Stomach (tissue), 9 donors: ENCODE results near the gene RPTOR. TPM values are rescaled to one million over a fixed set of nuclear protein-coding genes. Genes with fewer than 3 reads are reported as not detected.

Experiments
- DNase-seq, 2 donors: peaks; one replicate each; pipeline versions ENCODE4 v3.0.0 to v3.0.0-alpha.2; 2013 to 2019
- H3K27ac ChIP-seq, 5 donors: fragments of 200-600 bp in 4 of 5; sonication (generic) in 4 of 5; one replicate each; pipeline ENCODE4 v1.5.1; 2013 to 2019; ENCODE audit warnings: mild to moderate bottlenecking in 1 of 5, moderate library complexity in 1 of 5
- H3K27me3 ChIP-seq, 3 donors: fragments of 200-600 bp; sonication (generic); one replicate each; pipeline ENCODE4 v1.5.1; 2017 to 2019; ENCODE audit warnings: mixed run types in 1 of 3
- H3K36me3 ChIP-seq, 4 donors: fragments of 200-600 bp; sonication (generic); 1 replicate in 3 of 4; 2 replicates in 1 of 4; pipeline ENCODE4 v1.5.1; 2016 to 2019
- H3K4me1 ChIP-seq, 4 donors: fragments of 200-600 bp; sonication (generic); one replicate each; pipeline ENCODE4 v1.5.1; 2016 to 2019
- H3K4me3 ChIP-seq, 4 donors: fragments of 200-600 bp; sonication (generic) in 3 of 4; one replicate each; pipeline ENCODE4 v1.5.1; 2016 to 2019; ENCODE audit warnings: mild to moderate bottlenecking in 1 of 4
- H3K9me3 ChIP-seq, 4 donors: fragments of 200-600 bp; sonication (generic); one replicate each; pipeline ENCODE4 v1.5.1; 2016 to 2019
- CTCF ChIP-seq, 7 experiments: fragments of 450-650 bp in 4 of 7; fragments of 200-600 bp in 3 of 7; sonication (generic) in 3 of 7; IDR thresholded peaks; one replicate each; pipeline ENCODE4 v1.5.1; 2016 to 2019; ENCODE audit warnings: antibody characterized with exemption in 7 of 7, control low read depth in 2 of 7, mild to moderate bottlenecking in 1 of 7
- EP300 ChIP-seq: sonication (generic); formaldehyde crosslinking; IDR thresholded peaks from one replicate; pipeline ENCODE4 v1.6.1; 2017; ENCODE audit warnings: antibody characterized with exemption
- POLR2A ChIP-seq, 4 donors: fragments of 450-650 bp; IDR thresholded peaks; one replicate each; pipeline ENCODE4 v1.6.1; 2016; ENCODE audit warnings: antibody characterized with exemption in 4 of 4, control low read depth in 2 of 4, mild to moderate bottlenecking in 1 of 4, moderate library complexity in 1 of 4
- POLR2AphosphoS5 ChIP-seq, 3 donors: sonication (generic); formaldehyde crosslinking; IDR thresholded peaks; one replicate each; pipeline ENCODE4 v1.6.1; 2016; ENCODE audit warnings: antibody characterized with exemption in 3 of 3
- WGBS, 5 donors: extraction: QIAGEN DNeasy Blood & Tissue Kit in 3 of 5; methylation state at CpG; one replicate each; pipeline versions ENCODE4 v1.1.5 to v1.1.7; 2013 to 2018; 5-methylcytosine and 5-hydroxymethylcytosine counted together
- intact Hi-C: fragments of 100-400 bp; cut with DNase I; formaldehyde crosslinking; loops from one replicate; pipeline ENCODE4 v1.15.1; 2023; ENCODE audit warnings: low total_unique reads
- polyA plus RNA-seq, 3 donors: library from polyadenylated mRNA; stranded (reverse); fragments of 200-250 nt; gene quantifications; one replicate each; pipeline ENCODE4 v1.2.3, GENCODE V29; 2013
- total RNA-seq, 5 donors: library from RNA; depleted of rRNA; stranded (reverse); fragments of >200 nt; gene quantifications; one replicate each; pipeline versions ENCODE4 v1.1.0 to v1.2.3, GENCODE V29; 2014 to 2016
- donor health status: healthy with polysubstance abuse.
- donor health status: Bipolar disorder and iron deficiency.
- donor health status: healthy.

RPTOR gene
- total and polyA plus RNA-seq, 8 donors, result 3.8 to 103 (median 19.3) TPM

GRCh38 chr17:80720610-80721577 is 176.3 kb downstream of the RPTOR start:
- Histone ChIP-seq H3K36me3 (no peaks in the 10 kb centered on the region), H3K4me3 (no peak overlapping the region), H3K27me3 (no peaks in the 10 kb centered on the region), H3K27ac (peak overlapping the region in 2 of 5 donors; percentile 9 to 31), H3K9me3 (no peaks in the 10 kb centered on the region), H3K4me1 (peaks cover 0 to 19% (median 12%) of the 10 kb centered on the region in 4 donors)
- DNase-seq, result peak; percentile 37 to 38
- 59 to 68% (median 64%) methylated on average over 35 of the region's 35 CpGs for WGBS, 5 donors
- TF ChIP-seq POLR2A (IDR thresholded peaks at IDR 0.05) (no peak), EP300 (no peak), POLR2AphosphoS5 (IDR thresholded peaks at IDR 0.05) (peak in 2 of 3 donors; percentile 7 to 38), CTCF (IDR thresholded peaks at IDR 0.05) (no peak)
- intact Hi-C loops, result no loop called here

GRCh38 chr17:80722661-80723060 is 178.0 kb downstream of the RPTOR start:
- TF ChIP-seq EP300, result no peak
- TF ChIP-seq CTCF (IDR thresholded peaks at IDR 0.05), result no peak
- TF ChIP-seq POLR2A (IDR thresholded peaks at IDR 0.05), result no peak
- TF ChIP-seq POLR2AphosphoS5 (IDR thresholded peaks at IDR 0.05), result no peak
- H3K27me3 ChIP-seq, result no peaks in the 10 kb centered on the region
- no peak overlapping the region for H3K4me3 ChIP-seq
- WGBS, 5 donors, result 73 to 94% (median 89%) methylated on average over 3 of the region's 3 CpGs
- H3K4me1 ChIP-seq, result peaks cover 0 to 19% (median 12%) of the 10 kb centered on the region in 4 donors
- H3K36me3 ChIP-seq, result peaks cover 0 to 7% (median 2%) of the 10 kb centered on the region in 4 donors
- no peaks in the 10 kb centered on the region for H3K9me3 ChIP-seq
- no peak for DNase-seq
- no peak overlapping the region for H3K27ac ChIP-seq
- intact Hi-C loops, result no loop called here

- H3K4me1 ChIP-seq, result peaks cover 0 to 19% (median 12%) of the 10 kb centered on the region in 4 donors
- H3K4me3 ChIP-seq, result no peak overlapping the region
- no peak for DNase-seq
- peaks cover 0 to 7% (median 2%) of the 10 kb centered on the region in 4 donors for H3K36me3 ChIP-seq
- no peaks in the 10 kb centered on the region for H3K27me3 ChIP-seq
- 87 to 96% (median 92%) methylated on average over 11 to 16 of the region's 16 CpGs for WGBS, 5 donors
- no peak for TF ChIP-seq POLR2A (IDR thresholded peaks at IDR 0.05)
- TF ChIP-seq CTCF (IDR thresholded peaks at IDR 0.05), result no peak
- no peak for TF ChIP-seq POLR2AphosphoS5 (IDR thresholded peaks at IDR 0.05)
- no peak for TF ChIP-seq EP300
- intact Hi-C loops, result no loop called here
- H3K27ac ChIP-seq, result no peak overlapping the region
- H3K9me3 ChIP-seq, result no peaks in the 10 kb centered on the region
These were observed 180.2 kb downstream of the RPTOR start for GRCh38 chr17:80724775-80725266.

GRCh38 chr17:80725517-80725916 is 180.9 kb downstream of the RPTOR start:
- H3K4me3 ChIP-seq, result no peak overlapping the region
- peaks cover 0 to 17% (median 11%) of the 10 kb centered on the region in 4 donors for H3K4me1 ChIP-seq
- intact Hi-C loops, result no loop called here
- peak in 1 of 2 donors; percentile 33 for DNase-seq
- H3K27ac ChIP-seq, result no peak overlapping the region
- H3K27me3 ChIP-seq, result no peaks in the 10 kb centered on the region
- peaks cover 0 to 7% (median 2%) of the 10 kb centered on the region in 4 donors for H3K36me3 ChIP-seq
- no peaks in the 10 kb centered on the region for H3K9me3 ChIP-seq
- no peak for TF ChIP-seq EP300
- no peak for TF ChIP-seq POLR2A (IDR thresholded peaks at IDR 0.05)
- WGBS, 5 donors, result 70 to 79% (median 72%) methylated on average over 8 of the region's 8 CpGs
